Tibial nerve (tissue), 4 donors: ENCODE data around the gene TSNAXIP1. TPM values are rescaled to one million over a fixed set of nuclear protein-coding genes. Genes with fewer than 3 reads are reported as not detected.

ENCODE experiments used
- DNase-seq, 2 donors: peaks; one replicate each; pipeline ENCODE4 v3.0.0-alpha.2; 2019; ENCODE audit warnings: low spot score in 2 of 2
- H3K27ac ChIP-seq, 4 donors: fragments of 200-600 bp; sonication (generic) in 3 of 4; one replicate each; pipeline ENCODE4 v1.5.1; 2017 to 2019; ENCODE audit warnings: mild to moderate bottlenecking in 1 of 4
- H3K27me3 ChIP-seq, 2 donors: fragments of 200-600 bp; sonication (generic) in 1 of 2; one replicate each; pipeline versions ENCODE4 v1.5.1 to v1.6.0; 2017 to 2019
- H3K36me3 ChIP-seq, 3 donors: fragments of 200-600 bp; sonication (generic); one replicate each; pipeline ENCODE4 v1.5.1; 2018 to 2019
- H3K4me1 ChIP-seq, 4 donors: fragments of 200-600 bp; sonication (generic) in 3 of 4; one replicate each; pipeline ENCODE4 v1.5.1; 2017 to 2019
- H3K4me3 ChIP-seq, 4 donors: fragments of 200-600 bp; sonication (generic) in 3 of 4; one replicate each; pipeline ENCODE4 v1.5.1; 2017 to 2019; ENCODE audit warnings: mild to moderate bottlenecking in 1 of 4, moderate library complexity in 1 of 4
- H3K9me3 ChIP-seq, 4 donors: fragments of 200-600 bp; sonication (generic) in 3 of 4; one replicate each; pipeline ENCODE4 v1.5.1; 2017 to 2019
- EP300 ChIP-seq, 2 donors: sonication (generic); formaldehyde crosslinking; IDR thresholded peaks; one replicate each; pipeline ENCODE4 v1.6.1; 2017; ENCODE audit warnings: antibody characterized with exemption in 2 of 2, mild to moderate bottlenecking in 1 of 2
- POLR2A ChIP-seq, 2 donors: fragments of 450-650 bp; IDR thresholded peaks; one replicate each; pipeline ENCODE4 v1.6.1; 2017; ENCODE audit warnings: antibody characterized with exemption in 2 of 2, mild to moderate bottlenecking in 2 of 2, moderate library complexity in 2 of 2
- WGBS, 2 donors: methylation state at CpG; one replicate each; pipeline ENCODE4 v1.1.5; 2018; 5-methylcytosine and 5-hydroxymethylcytosine counted together
- total RNA-seq, 4 donors: library from RNA; depleted of rRNA; stranded (reverse); fragments of >200 nt; gene quantifications; one replicate each; pipeline ENCODE4 v1.1.0, GENCODE V29; 2016
- TF ChIP-seq, protein P1 (sequence below), 5 experiments: fragments of 200-600 bp in 3 of 5; fragments of 450-650 bp in 2 of 5; sonication (generic) in 3 of 5; IDR thresholded peaks; one replicate each; pipeline ENCODE4 v1.5.1; 2016 to 2019; ENCODE audit warnings: antibody characterized with exemption in 5 of 5, mild to moderate bottlenecking in 3 of 5, moderate library complexity in 2 of 5

TSNAXIP1 gene
- total RNA-seq, 4 donors from 2014 or later = 2.8 to 8.4 (median 4.0) TPM

DNA sequence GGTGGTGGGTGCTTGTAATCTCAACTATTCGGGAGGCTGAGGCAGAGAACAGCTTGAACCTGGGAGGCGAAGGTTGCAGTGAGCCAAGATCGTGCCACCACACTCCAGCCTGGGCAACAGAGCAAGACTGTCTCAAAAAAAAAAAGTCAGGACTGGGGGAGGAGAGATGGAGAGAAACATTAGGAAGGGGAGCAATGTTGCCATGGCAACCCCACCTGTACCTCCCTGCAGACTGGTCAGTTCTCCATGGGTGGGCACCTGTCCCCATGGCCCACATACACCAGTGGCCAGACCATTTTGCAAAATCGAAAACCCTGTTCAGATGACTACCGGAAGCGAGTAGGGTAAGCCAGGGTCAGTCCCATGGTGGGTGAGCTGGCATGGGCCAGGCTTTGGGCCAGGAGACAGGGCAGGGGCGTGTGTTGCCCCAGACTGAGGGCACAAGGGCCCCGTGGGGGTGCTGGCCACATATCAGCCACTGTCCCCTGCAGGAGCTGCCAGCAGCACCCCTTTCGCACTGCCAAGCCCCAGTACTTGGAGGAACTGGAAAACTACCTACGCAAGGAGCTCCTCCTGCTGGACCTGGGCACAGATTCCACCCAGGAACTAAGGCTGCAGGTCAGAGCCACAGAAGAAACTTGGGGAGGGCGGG lies 14.0 kb downstream of the TSNAXIP1 start:
- no peaks in the 10 kb centered on the region for H3K27me3 ChIP-seq
- no peak for DNase-seq
- WGBS, 2 donors = 93 to 94% methylated on average over 11 of the region's 11 CpGs
- no peak overlapping the region for H3K27ac ChIP-seq
- H3K4me1 ChIP-seq = peaks cover 0 to 8% (median 0%) of the 10 kb centered on the region in 4 donors
- no peaks in the 10 kb centered on the region for H3K9me3 ChIP-seq
- peaks cover 0 to 10% (median 0%) of the 10 kb centered on the region in 3 donors for H3K36me3 ChIP-seq
- no peak for TF ChIP-seq POLR2A (IDR thresholded peaks at IDR 0.05)
- TF ChIP-seq, protein P1, sequence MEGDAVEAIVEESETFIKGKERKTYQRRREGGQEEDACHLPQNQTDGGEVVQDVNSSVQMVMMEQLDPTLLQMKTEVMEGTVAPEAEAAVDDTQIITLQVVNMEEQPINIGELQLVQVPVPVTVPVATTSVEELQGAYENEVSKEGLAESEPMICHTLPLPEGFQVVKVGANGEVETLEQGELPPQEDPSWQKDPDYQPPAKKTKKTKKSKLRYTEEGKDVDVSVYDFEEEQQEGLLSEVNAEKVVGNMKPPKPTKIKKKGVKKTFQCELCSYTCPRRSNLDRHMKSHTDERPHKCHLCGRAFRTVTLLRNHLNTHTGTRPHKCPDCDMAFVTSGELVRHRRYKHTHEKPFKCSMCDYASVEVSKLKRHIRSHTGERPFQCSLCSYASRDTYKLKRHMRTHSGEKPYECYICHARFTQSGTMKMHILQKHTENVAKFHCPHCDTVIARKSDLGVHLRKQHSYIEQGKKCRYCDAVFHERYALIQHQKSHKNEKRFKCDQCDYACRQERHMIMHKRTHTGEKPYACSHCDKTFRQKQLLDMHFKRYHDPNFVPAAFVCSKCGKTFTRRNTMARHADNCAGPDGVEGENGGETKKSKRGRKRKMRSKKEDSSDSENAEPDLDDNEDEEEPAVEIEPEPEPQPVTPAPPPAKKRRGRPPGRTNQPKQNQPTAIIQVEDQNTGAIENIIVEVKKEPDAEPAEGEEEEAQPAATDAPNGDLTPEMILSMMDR (IDR thresholded peaks at IDR 0.05) = no peak
- no peak for TF ChIP-seq EP300 (IDR thresholded peaks at IDR 0.05)
- H3K4me3 ChIP-seq = no peak overlapping the region

DNA sequence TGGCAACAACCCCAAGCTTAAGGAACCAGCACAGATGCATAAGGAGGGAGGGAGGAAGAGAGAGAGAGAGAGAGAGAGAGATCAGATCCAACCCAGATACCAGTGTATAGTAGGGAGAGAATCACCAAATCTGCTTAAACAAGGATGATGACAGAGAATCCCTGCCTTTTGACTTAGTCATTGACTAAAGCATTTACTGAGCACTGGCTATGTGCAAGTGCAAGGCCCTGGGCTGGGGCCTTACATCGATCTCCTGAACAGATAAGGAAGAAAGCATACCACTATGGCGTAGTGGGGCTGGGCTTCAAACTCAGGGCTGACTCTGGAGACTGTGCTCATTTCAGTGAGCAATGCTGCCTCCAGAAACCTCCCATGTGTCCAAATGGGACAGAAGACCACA lies 15.8 kb downstream of the TSNAXIP1 start:
- 85 to 100% methylated on average over 2 of the region's 2 CpGs for WGBS, 2 donors

GRCh38 chr16:67825119-67825518 lies 18.4 kb downstream of the TSNAXIP1 start:
- peaks cover 0 to 54% (median 4%) of the 10 kb centered on the region in 3 donors for H3K36me3 ChIP-seq
- H3K27me3 ChIP-seq = no peaks in the 10 kb centered on the region
- no peak overlapping the region for H3K27ac ChIP-seq
- no peak overlapping the region for H3K4me3 ChIP-seq
- H3K4me1 ChIP-seq = no peaks in the 10 kb centered on the region
- TF ChIP-seq POLR2A (IDR thresholded peaks at IDR 0.05) (no peak), EP300 (IDR thresholded peaks at IDR 0.05) (no peak)
- TF ChIP-seq, protein P1 (IDR thresholded peaks at IDR 0.05) = no peak
- DNase-seq = no peak
- WGBS, 2 donors = 77 to 100% methylated on average over 1 to 7 of the region's 8 CpGs
- no peaks in the 10 kb centered on the region for H3K9me3 ChIP-seq

More for the DNA sequence above, 15.8 kb downstream of the TSNAXIP1 start:
- no peaks in the 10 kb centered on the region for H3K9me3 ChIP-seq
- no peaks in the 10 kb centered on the region for H3K4me1 ChIP-seq
- no peaks in the 10 kb centered on the region for H3K27me3 ChIP-seq
- H3K27ac ChIP-seq = no peak overlapping the region
- no peak overlapping the region for H3K4me3 ChIP-seq
- peaks cover 0 to 28% (median 0%) of the 10 kb centered on the region in 3 donors for H3K36me3 ChIP-seq
- no peak for TF ChIP-seq POLR2A (IDR thresholded peaks at IDR 0.05)
- DNase-seq = no peak

DNA sequence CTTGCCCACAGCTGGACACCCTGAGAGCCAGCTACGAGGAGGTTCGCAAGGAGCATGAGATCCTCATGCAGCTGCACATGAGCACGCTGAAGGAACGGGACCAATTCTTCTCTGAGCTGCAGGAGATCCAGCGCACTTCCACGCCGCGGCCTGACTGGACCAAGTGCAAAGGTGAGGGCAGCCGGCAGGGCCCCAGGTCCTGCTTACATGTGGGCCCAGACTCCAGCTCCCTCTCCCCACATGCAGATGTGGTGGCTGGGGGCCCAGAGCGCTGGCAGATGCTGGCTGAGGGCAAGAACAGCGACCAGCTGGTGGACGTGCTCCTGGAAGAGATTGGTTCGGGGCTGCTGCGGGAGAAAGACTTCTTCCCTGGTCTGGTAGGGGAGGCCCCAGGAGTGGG lies 19.2 kb downstream of the TSNAXIP1 start:
- H3K9me3 ChIP-seq = no peaks in the 10 kb centered on the region
- 85 to 89% methylated on average over 12 to 13 of the region's 14 CpGs for WGBS, 2 donors
- no peak for DNase-seq
- H3K4me1 ChIP-seq = no peaks in the 10 kb centered on the region
- TF ChIP-seq POLR2A (IDR thresholded peaks at IDR 0.05) (no peak), EP300 (IDR thresholded peaks at IDR 0.05) (no peak)
- TF ChIP-seq, protein P1 (IDR thresholded peaks at IDR 0.05) = no peak
- H3K27me3 ChIP-seq = no peaks in the 10 kb centered on the region
- peaks cover 0 to 62% (median 4%) of the 10 kb centered on the region in 3 donors for H3K36me3 ChIP-seq
- H3K27ac ChIP-seq = no peak overlapping the region
- no peak overlapping the region for H3K4me3 ChIP-seq

DNA sequence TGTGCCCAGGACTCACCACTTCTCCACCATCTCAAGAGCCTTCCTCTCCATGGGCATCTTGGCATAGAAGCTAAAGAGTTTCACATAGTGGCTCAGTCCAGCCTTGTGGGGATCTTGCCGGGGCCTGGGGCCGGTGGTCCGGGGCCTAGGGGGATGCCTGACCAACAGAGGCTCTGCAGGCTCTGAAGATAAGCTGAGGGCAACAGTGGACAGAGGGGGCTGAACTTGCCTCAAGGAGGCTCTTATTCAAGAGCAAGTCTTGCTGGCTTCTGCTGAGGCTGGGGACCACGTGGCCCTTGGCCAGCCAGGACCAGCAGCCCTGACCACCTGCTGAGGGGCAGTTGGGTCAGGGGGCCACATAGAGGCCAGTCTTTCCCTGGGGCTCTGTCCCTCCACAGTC lies 22.0 kb downstream of the TSNAXIP1 start:
- peaks cover 0 to 19% (median 5%) of the 10 kb centered on the region in 4 donors for H3K4me1 ChIP-seq
- TF ChIP-seq POLR2A (IDR thresholded peaks at IDR 0.05) = no peak
- TF ChIP-seq, protein P1 (IDR thresholded peaks at IDR 0.05) = no peak
- no peak for TF ChIP-seq EP300 (IDR thresholded peaks at IDR 0.05)
- 89 to 93% methylated on average over 4 of the region's 4 CpGs for WGBS, 2 donors
- H3K27me3 ChIP-seq = no peaks in the 10 kb centered on the region
- no peak for DNase-seq
- H3K27ac ChIP-seq = no peak overlapping the region
- no peak overlapping the region for H3K4me3 ChIP-seq
- H3K9me3 ChIP-seq = no peaks in the 10 kb centered on the region
- peaks cover 0 to 78% (median 4%) of the 10 kb centered on the region in 3 donors for H3K36me3 ChIP-seq
